ENCODE measurements around the gene LRRC27. TPM values are rescaled to one million over a fixed set of nuclear protein-coding genes. Genes with fewer than 3 reads are reported as not detected.

Gene LRRC27
- total RNA-seq, 2 experiments from 2014 or later: 13.0 to 17.3 TPM

DNA sequence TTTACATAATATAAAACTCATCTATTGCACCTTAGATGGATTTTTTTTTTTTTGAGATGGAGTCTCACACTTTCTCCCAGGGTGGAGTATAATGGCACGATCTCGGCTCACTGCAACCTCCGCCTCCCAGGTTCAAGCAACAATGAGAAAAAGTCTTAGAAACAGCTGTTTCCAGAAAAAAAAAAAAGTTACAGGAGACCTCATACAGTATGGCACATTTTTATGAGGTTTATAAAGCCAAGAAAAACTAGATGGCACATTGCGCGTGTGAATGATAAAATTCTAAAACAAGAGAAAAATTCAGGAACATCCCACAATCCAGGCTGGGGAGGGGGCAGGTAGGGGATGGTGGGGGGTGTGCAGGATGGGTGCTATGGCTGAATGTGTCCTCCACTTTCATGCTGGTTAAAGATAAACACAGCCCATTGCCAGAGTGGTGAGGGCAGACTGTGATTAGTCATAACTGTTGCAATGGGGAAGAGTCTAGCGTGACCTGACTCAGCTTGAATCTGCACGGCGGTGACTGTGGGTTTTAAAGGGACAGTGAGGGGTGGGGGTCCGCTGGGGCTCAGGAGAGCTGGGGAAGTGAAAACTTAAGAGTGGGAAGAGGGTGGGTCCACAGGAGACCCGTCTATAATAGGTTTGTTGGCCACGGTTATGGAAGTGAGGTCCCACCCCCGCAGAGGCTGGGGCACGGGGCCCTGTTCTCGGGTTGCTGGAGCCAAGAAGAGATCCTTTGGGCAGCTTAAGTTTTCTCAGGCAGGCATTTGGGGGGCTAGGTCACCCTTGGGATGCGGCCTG lies 11.9 kb upstream of the LRRC27 start:
- no peaks in the 10 kb centered on the region for H3K79me2 ChIP-seq (ENCODE audit: insufficient read depth, low read depth, low read length)
- no peaks in the 10 kb centered on the region for H4K20me1 ChIP-seq (ENCODE audit: insufficient read depth, low read length)
- DNase-seq (ENCODE audit: low spot score): no peak
- intact Hi-C loops (cut with micrococcal nuclease; ENCODE audit: unreplicated experiment): no loop called here
- no peaks in the 10 kb centered on the region for H3K9me3 ChIP-seq (ENCODE audit: low read length)
- H3K4me3 ChIP-seq (ENCODE audit: low read depth, low read length, poor library complexity, severe bottlenecking): no peak overlapping the region
- POLR2A ChIA-PET: no interaction called here
- peaks cover 4% of the 10 kb centered on the region for H3K36me3 ChIP-seq (ENCODE audit: insufficient read depth, low read length)
- H3K4me2 ChIP-seq (ENCODE audit: low read length): no peak overlapping the region
- no peak overlapping the region for H2AFZ ChIP-seq (ENCODE audit: low read length)
- BruUV-seq (replicated peaks): no TSS peak
- H3K9me2 ChIP-seq (ENCODE audit: insufficient read depth, low read length): no peaks in the 10 kb centered on the region
- H3K4me1 ChIP-seq (ENCODE audit: insufficient read depth, low read length, poor library complexity, severe bottlenecking): no peaks in the 10 kb centered on the region
- CTCF ChIA-PET (ENCODE audit: unreplicated experiment): no interaction called here
- no peak overlapping the region for H3K27ac ChIP-seq (ENCODE audit: low read depth, low read length, poor library complexity, severe bottlenecking)
- TF ChIP-seq CTCF (conservative IDR thresholded peaks at IDR 0.05; ENCODE audit: low read length) (no peak), EZH2phosphoT487 (IDR thresholded peaks at IDR 0.05; ENCODE audit: borderline replicate concordance, low read depth, low read length) (no peak)

DNA sequence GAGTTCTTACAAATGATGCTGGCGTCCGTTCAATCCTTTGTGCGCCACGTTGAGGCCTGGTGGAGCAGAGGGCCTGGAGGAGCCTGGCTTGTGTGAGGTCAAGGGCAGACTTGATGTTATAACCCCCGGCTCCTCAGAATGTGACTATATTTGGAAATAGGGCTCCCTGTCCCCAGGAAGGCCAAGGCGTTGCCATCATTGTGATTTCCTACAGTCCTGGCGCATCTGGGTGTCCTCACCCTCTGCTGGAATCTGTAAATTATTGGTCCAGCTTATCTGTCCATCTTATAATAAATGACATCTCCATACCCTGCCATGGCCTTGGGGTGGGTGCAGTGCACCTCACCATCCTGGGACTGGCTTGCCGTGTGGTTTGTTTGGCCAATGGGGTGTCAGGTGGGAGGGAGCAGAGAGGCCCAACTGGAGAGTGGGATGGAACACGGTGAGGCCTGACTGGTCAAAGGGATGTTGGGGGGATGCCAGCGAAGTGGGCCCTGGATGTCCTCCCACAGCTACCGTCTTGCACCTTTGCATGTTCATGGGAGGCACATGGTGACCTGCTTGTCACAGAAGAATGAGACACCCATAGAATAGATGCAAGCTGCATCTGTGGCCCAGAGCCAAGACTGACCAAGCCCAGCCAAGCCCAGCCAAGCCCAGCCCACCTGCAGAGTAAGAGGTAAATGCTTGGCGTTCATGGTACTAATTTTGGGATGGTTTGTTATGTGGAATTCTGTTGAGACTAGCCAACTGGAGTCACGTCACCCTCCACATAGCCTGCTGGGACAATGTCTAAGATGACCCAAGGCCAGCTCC lies 11.1 kb upstream of the LRRC27 start:
- CTCF ChIA-PET (ENCODE audit: unreplicated experiment): no interaction called here
- H3K36me3 ChIP-seq (ENCODE audit: insufficient read depth, low read length): peaks cover 9% of the 10 kb centered on the region
- no peaks in the 10 kb centered on the region for H3K4me1 ChIP-seq (ENCODE audit: insufficient read depth, low read length, poor library complexity, severe bottlenecking)
- POLR2A ChIA-PET: interaction anchor here (0.6 to 0.7 kb wide), 2 partner anchors 240 to 381 kb away, joined by 3 to 5 read pairs; no protein-coding TSS in a partner anchor
- H3K9me2 ChIP-seq (ENCODE audit: insufficient read depth, low read length): no peaks in the 10 kb centered on the region
- H2AFZ ChIP-seq (ENCODE audit: low read length): no peak overlapping the region
- no peaks in the 10 kb centered on the region for H3K9me3 ChIP-seq (ENCODE audit: low read length)
- H4K20me1 ChIP-seq (ENCODE audit: insufficient read depth, low read length): no peaks in the 10 kb centered on the region
- no peak overlapping the region for H3K4me2 ChIP-seq (ENCODE audit: low read length)
- BruUV-seq (replicated peaks): no TSS peak
- no peak for DNase-seq (ENCODE audit: low spot score)
- no peak overlapping the region for H3K4me3 ChIP-seq (ENCODE audit: low read depth, low read length, poor library complexity, severe bottlenecking)
- no peak overlapping the region for H3K27ac ChIP-seq (ENCODE audit: low read depth, low read length, poor library complexity, severe bottlenecking)
- TF ChIP-seq EZH2phosphoT487 (IDR thresholded peaks at IDR 0.05; ENCODE audit: borderline replicate concordance, low read depth, low read length): no peak
- intact Hi-C loops (cut with micrococcal nuclease; ENCODE audit: unreplicated experiment): no loop called here
- no peaks in the 10 kb centered on the region for H3K79me2 ChIP-seq (ENCODE audit: insufficient read depth, low read depth, low read length)

GRCh38 chr10:132321726-132322125 lies 10.3 kb upstream of the LRRC27 start:
- H3K4me1 ChIP-seq (ENCODE audit: insufficient read depth, low read length, poor library complexity, severe bottlenecking): no peaks in the 10 kb centered on the region
- no peaks in the 10 kb centered on the region for H4K20me1 ChIP-seq (ENCODE audit: insufficient read depth, low read length)
- ChIA-PET CTCF (ENCODE audit: unreplicated experiment) (no interaction called here), POLR2A (interaction anchor here (0.6 to 0.7 kb wide), 2 partner anchors 241 to 382 kb away, joined by 3 to 5 read pairs; no protein-coding TSS in a partner anchor)
- no peak overlapping the region for H2AFZ ChIP-seq (ENCODE audit: low read length)
- TF ChIP-seq EZH2phosphoT487 (IDR thresholded peaks at IDR 0.05; ENCODE audit: borderline replicate concordance, low read depth, low read length) (no peak), CTCF (conservative IDR thresholded peaks at IDR 0.05; ENCODE audit: low read length) (no peak)
- H3K27ac ChIP-seq (ENCODE audit: low read depth, low read length, poor library complexity, severe bottlenecking): no peak overlapping the region
- BruUV-seq (replicated peaks): no TSS peak
- H3K4me2 ChIP-seq (ENCODE audit: low read length): no peak overlapping the region
- no peak for DNase-seq (ENCODE audit: low spot score)
- intact Hi-C loops (cut with micrococcal nuclease; ENCODE audit: unreplicated experiment): no loop called here
- H3K9me2 ChIP-seq (ENCODE audit: insufficient read depth, low read length): no peaks in the 10 kb centered on the region
- H3K36me3 ChIP-seq (ENCODE audit: insufficient read depth, low read length): peaks cover 18% of the 10 kb centered on the region
- H3K4me3 ChIP-seq (ENCODE audit: low read depth, low read length, poor library complexity, severe bottlenecking): no peak overlapping the region
- H3K9me3 ChIP-seq (ENCODE audit: low read length): no peaks in the 10 kb centered on the region
- 0 out of 2 replicates have a peak, but pooled peaks cover 4% of the 10 kb centered on the region for H3K79me2 ChIP-seq (ENCODE audit: insufficient read depth, low read depth, low read length)
